GM23338 (cell line): ENCODE data around the gene TTC33. TPM values are rescaled to one million over a fixed set of nuclear protein-coding genes. Genes with fewer than 3 reads are reported as not detected.

Source experiments
- ATAC-seq: fragments of 200-7000 bp; cut with Tn5 transposase; 3 replicates; pipeline ENCODE4 v1.9.1; 2020
- DNase-seq: peaks from one replicate; pipeline ENCODE4 v3.0.0-alpha.2; 2015; ENCODE audit warnings: low spot score
- H2AFZ ChIP-seq: fragments of 200-600 bp; sonication (generic); 2 replicates; pipeline ENCODE4 v1.8.0; 2016; ENCODE audit warnings: antibody characterized with exemption, mild to moderate bottlenecking, moderate library complexity
- H3F3A ChIP-seq: fragments of 200-600 bp; sonication (generic); replicated peaks from 2 replicates; pipeline ENCODE4 v1.8.0; 2017; ENCODE audit warnings: antibody characterized with exemption, mixed run types, low read depth
- H3K27ac ChIP-seq: fragments of 200-600 bp; sonication (generic); 2 replicates; pipeline ENCODE4 v1.6.1; 2016; ENCODE audit warnings: low read depth
- H3K27me3 ChIP-seq: fragments of 200-600 bp; sonication (generic); 2 replicates; pipeline ENCODE4 v1.8.0; 2016; ENCODE audit warnings: mild to moderate bottlenecking, mixed run types, moderate library complexity; ENCODE audit not compliant: insufficient read depth
- H3K36me3 ChIP-seq: fragments of 200-600 bp; sonication (generic); 2 replicates; pipeline ENCODE4 v1.8.0; 2016; ENCODE audit warnings: mild to moderate bottlenecking; ENCODE audit not compliant: insufficient read depth
- H3K4me1 ChIP-seq: fragments of 200-600 bp; sonication (generic); 2 replicates; pipeline ENCODE4 v1.8.0; 2016; ENCODE audit warnings: mild to moderate bottlenecking, moderate library complexity; ENCODE audit not compliant: insufficient read depth
- H3K4me2 ChIP-seq: fragments of 200-600 bp; sonication (generic); 2 replicates; pipeline ENCODE4 v1.7.1; 2017; ENCODE audit warnings: mixed run types
- H3K4me3 ChIP-seq: fragments of 200-600 bp; sonication (generic); 2 replicates; pipeline ENCODE4 v1.6.1; 2016; ENCODE audit warnings: mixed run types
- H3K79me2 ChIP-seq: fragments of 200-600 bp; sonication (generic); replicated peaks from 2 replicates; pipeline ENCODE4 v1.8.0; 2017; ENCODE audit warnings: mild to moderate bottlenecking; ENCODE audit not compliant: insufficient read depth
- H3K9me2 ChIP-seq: fragments of 200-600 bp; sonication (generic); 2 replicates; pipeline ENCODE4 v1.8.0; 2017; ENCODE audit not compliant: insufficient read depth
- H4K20me1 ChIP-seq: fragments of 200-600 bp; sonication (generic); replicated peaks from 2 replicates; pipeline ENCODE4 v1.8.0; 2017; ENCODE audit warnings: mild to moderate bottlenecking; ENCODE audit not compliant: insufficient read depth
- H3K27ac Mint-ChIP-seq: 2 replicates; pipeline ENCODE4 v1.8.0; 2020; ENCODE audit warnings: inconsistent platforms, mild to moderate bottlenecking, moderate library complexity, mixed read lengths
- H3K27me3 Mint-ChIP-seq: 3 replicates; pipeline ENCODE4 v1.8.0; 2022; ENCODE audit warnings: low read depth, mild to moderate bottlenecking, moderate library complexity, mixed read lengths, inconsistent platforms; ENCODE audit not compliant: insufficient read depth, poor library complexity
- H3K36me3 Mint-ChIP-seq: 3 replicates; pipeline ENCODE4 v1.8.0; 2021; ENCODE audit warnings: low read depth, mild to moderate bottlenecking, inconsistent platforms, moderate library complexity, mixed read lengths
- H3K4me1 Mint-ChIP-seq: 3 replicates; pipeline ENCODE4 v1.8.0; 2020; ENCODE audit warnings: mild to moderate bottlenecking, inconsistent platforms, mixed read lengths
- H3K4me3 Mint-ChIP-seq: 3 replicates; pipeline ENCODE4 v1.8.0; 2021; ENCODE audit warnings: moderate library complexity, mild to moderate bottlenecking, inconsistent platforms, mixed read lengths
- H3K9me3 Mint-ChIP-seq: 3 replicates; pipeline ENCODE4 v1.8.0; 2020; ENCODE audit warnings: moderate library complexity, mild to moderate bottlenecking, inconsistent platforms, mixed read lengths
- CREB1 ChIP-seq: fragments of 250-450 bp; sonication (Bioruptor Pico); IDR thresholded peaks from 2 replicates; pipeline ENCODE4 v1.5.0; 2020; ENCODE audit warnings: low read depth, mild to moderate bottlenecking, moderate library complexity
- EZH2 ChIP-seq: fragments of 200-600 bp; sonication (generic); IDR thresholded peaks from one replicate; pipeline ENCODE4 v1.8.0; 2017; ENCODE audit warnings: antibody characterized with exemption, mild to moderate bottlenecking, low read depth; ENCODE audit not compliant: unreplicated experiment
- EZH2phosphoT487 ChIP-seq: fragments of 200-600 bp; sonication (generic); IDR thresholded peaks from one replicate; pipeline ENCODE4 v1.8.1; 2018; ENCODE audit warnings: antibody characterized with exemption; ENCODE audit not compliant: unreplicated experiment
- JUNB ChIP-seq: IDR thresholded peaks from one replicate; pipeline ENCODE4 v1.6.1; 2016; ENCODE audit warnings: antibody characterized with exemption; ENCODE audit not compliant: unreplicated experiment
- NANOG ChIP-seq: IDR thresholded peaks from 2 replicates; pipeline ENCODE4 v1.6.1; 2016; ENCODE audit warnings: antibody characterized with exemption, borderline replicate concordance
- POLR2AphosphoS5 ChIP-seq: IDR thresholded peaks from 2 replicates; pipeline ENCODE4 v1.6.1; 2016; ENCODE audit warnings: antibody characterized with exemption, low read depth
- STAT1 ChIP-seq: IDR thresholded peaks from one replicate; pipeline ENCODE4 v1.6.1; 2016; ENCODE audit warnings: antibody characterized with exemption; ENCODE audit not compliant: unreplicated experiment
- ZNF114 ChIP-seq: fragments of 250-450 bp; sonication (Bioruptor Pico); IDR thresholded peaks from 2 replicates; pipeline ENCODE4 v1.5.0; 2020; ENCODE audit warnings: mild to moderate bottlenecking, moderate library complexity
- ZNF331 ChIP-seq: fragments of 250-450 bp; sonication (Bioruptor Pico); IDR thresholded peaks from 2 replicates; pipeline ENCODE4 v1.5.0; 2020; ENCODE audit warnings: low read depth, mild to moderate bottlenecking, moderate library complexity
- polyA plus RNA-seq: library from polyadenylated mRNA; unstranded; fragments of >200 nt; fragmentation: Nextera tagmentation; extraction: Ambion mirVana; gene quantifications from 2 replicates; pipeline ENCODE4 v1.2.1, GENCODE V29; 2016
- total RNA-seq: library from RNA; depleted of rRNA; stranded (reverse); fragments of >200 nt; shearing (Covaris generic); gene quantifications from 2 replicates; pipeline ENCODE4 v1.2.3, GENCODE V29; 2014
- TF ChIP-seq, protein P1 (sequence below), 2 experiments: fragments of 200-600 bp in 1 of 2; sonication (generic) in 1 of 2; conservative IDR thresholded peaks; 2 replicates each; pipeline versions ENCODE4 v1.5.1 to v1.6.1; 2016 to 2017; ENCODE audit warnings: antibody characterized with exemption in 2 of 2, low read depth in 2 of 2, mild to moderate bottlenecking in 2 of 2, moderate library complexity in 1 of 2
- TF ChIP-seq, protein P2 (sequence below): fragments of 250-450 bp; sonication (Bioruptor Pico); IDR thresholded peaks from 2 replicates; pipeline ENCODE4 v1.5.0; 2020; ENCODE audit warnings: mild to moderate bottlenecking, moderate library complexity
- TF ChIP-seq, protein P3 (sequence below): IDR thresholded peaks from one replicate; pipeline ENCODE4 v1.6.1; 2018; ENCODE audit warnings: antibody characterized with exemption; ENCODE audit not compliant: unreplicated experiment
- TF ChIP-seq, protein P4 (sequence below): IDR thresholded peaks from 2 replicates; pipeline ENCODE4 v1.6.1; 2016; ENCODE audit warnings: antibody characterized with exemption

The TTC33 gene
- total and polyA plus RNA-seq, 2 experiments from 2014 or later = 4.1 to 11.5 TPM

DNA sequence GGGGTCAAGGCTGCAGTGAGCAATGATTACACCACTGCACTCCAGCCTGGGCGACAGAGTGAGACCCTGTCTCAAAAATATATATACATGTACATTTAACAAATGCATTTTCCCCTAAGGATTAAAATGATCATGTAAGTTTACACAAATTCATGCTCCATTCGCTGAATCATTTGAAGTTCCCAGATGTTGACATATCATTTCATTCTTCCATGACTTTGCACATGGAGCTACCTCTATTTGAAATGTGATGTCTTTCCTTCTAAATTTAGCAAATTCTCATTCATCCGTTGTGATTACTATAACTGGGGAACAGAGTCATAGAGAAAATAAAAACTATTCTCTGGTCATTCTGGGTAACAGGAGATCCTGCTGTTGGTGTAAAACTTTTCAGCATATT is 65.5 kb downstream of the TTC33 start:
- no peak for DNase-seq
- H3K4me1 Mint-ChIP-seq = no peaks in the 10 kb centered on the region; the same call in 2 of the 3 replicates
- H3K79me2 ChIP-seq = no peaks in the 10 kb centered on the region

More for the DNA sequence above, 65.5 kb downstream of the TTC33 start:
- Histone ChIP-seq H3K4me3 (no peak overlapping the region), H2AFZ (no peak overlapping the region), H4K20me1 (no peaks in the 10 kb centered on the region), H3K36me3 (no peaks in the 10 kb centered on the region), H3K4me2 (no peak overlapping the region), H3K4me1 (no peaks in the 10 kb centered on the region), H3F3A (no peaks in the 10 kb centered on the region), H3K27me3 (no peaks in the 10 kb centered on the region), H3K27ac (no peak overlapping the region), H3K9me2 (no peaks in the 10 kb centered on the region)
- no peak for ATAC-seq
- H3K36me3 Mint-ChIP-seq = no peaks in the 10 kb centered on the region
- no peaks in the 10 kb centered on the region for H3K9me3 Mint-ChIP-seq
- TF ChIP-seq NANOG (no peak), CREB1 (no peak), JUNB (no peak), ZNF331 (CRISPR knock-in tag) (no peak), EZH2 (no peak), POLR2AphosphoS5 (no peak), ZNF114 (CRISPR knock-in tag) (no peak), EZH2phosphoT487 (no peak), STAT1 (no peak)
- TF ChIP-seq, protein P1, sequence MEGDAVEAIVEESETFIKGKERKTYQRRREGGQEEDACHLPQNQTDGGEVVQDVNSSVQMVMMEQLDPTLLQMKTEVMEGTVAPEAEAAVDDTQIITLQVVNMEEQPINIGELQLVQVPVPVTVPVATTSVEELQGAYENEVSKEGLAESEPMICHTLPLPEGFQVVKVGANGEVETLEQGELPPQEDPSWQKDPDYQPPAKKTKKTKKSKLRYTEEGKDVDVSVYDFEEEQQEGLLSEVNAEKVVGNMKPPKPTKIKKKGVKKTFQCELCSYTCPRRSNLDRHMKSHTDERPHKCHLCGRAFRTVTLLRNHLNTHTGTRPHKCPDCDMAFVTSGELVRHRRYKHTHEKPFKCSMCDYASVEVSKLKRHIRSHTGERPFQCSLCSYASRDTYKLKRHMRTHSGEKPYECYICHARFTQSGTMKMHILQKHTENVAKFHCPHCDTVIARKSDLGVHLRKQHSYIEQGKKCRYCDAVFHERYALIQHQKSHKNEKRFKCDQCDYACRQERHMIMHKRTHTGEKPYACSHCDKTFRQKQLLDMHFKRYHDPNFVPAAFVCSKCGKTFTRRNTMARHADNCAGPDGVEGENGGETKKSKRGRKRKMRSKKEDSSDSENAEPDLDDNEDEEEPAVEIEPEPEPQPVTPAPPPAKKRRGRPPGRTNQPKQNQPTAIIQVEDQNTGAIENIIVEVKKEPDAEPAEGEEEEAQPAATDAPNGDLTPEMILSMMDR (conservative IDR thresholded peaks at IDR 0.05; ENCODE audit: low read depth in 2 of 2) = no peak
- TF ChIP-seq, protein P2, sequence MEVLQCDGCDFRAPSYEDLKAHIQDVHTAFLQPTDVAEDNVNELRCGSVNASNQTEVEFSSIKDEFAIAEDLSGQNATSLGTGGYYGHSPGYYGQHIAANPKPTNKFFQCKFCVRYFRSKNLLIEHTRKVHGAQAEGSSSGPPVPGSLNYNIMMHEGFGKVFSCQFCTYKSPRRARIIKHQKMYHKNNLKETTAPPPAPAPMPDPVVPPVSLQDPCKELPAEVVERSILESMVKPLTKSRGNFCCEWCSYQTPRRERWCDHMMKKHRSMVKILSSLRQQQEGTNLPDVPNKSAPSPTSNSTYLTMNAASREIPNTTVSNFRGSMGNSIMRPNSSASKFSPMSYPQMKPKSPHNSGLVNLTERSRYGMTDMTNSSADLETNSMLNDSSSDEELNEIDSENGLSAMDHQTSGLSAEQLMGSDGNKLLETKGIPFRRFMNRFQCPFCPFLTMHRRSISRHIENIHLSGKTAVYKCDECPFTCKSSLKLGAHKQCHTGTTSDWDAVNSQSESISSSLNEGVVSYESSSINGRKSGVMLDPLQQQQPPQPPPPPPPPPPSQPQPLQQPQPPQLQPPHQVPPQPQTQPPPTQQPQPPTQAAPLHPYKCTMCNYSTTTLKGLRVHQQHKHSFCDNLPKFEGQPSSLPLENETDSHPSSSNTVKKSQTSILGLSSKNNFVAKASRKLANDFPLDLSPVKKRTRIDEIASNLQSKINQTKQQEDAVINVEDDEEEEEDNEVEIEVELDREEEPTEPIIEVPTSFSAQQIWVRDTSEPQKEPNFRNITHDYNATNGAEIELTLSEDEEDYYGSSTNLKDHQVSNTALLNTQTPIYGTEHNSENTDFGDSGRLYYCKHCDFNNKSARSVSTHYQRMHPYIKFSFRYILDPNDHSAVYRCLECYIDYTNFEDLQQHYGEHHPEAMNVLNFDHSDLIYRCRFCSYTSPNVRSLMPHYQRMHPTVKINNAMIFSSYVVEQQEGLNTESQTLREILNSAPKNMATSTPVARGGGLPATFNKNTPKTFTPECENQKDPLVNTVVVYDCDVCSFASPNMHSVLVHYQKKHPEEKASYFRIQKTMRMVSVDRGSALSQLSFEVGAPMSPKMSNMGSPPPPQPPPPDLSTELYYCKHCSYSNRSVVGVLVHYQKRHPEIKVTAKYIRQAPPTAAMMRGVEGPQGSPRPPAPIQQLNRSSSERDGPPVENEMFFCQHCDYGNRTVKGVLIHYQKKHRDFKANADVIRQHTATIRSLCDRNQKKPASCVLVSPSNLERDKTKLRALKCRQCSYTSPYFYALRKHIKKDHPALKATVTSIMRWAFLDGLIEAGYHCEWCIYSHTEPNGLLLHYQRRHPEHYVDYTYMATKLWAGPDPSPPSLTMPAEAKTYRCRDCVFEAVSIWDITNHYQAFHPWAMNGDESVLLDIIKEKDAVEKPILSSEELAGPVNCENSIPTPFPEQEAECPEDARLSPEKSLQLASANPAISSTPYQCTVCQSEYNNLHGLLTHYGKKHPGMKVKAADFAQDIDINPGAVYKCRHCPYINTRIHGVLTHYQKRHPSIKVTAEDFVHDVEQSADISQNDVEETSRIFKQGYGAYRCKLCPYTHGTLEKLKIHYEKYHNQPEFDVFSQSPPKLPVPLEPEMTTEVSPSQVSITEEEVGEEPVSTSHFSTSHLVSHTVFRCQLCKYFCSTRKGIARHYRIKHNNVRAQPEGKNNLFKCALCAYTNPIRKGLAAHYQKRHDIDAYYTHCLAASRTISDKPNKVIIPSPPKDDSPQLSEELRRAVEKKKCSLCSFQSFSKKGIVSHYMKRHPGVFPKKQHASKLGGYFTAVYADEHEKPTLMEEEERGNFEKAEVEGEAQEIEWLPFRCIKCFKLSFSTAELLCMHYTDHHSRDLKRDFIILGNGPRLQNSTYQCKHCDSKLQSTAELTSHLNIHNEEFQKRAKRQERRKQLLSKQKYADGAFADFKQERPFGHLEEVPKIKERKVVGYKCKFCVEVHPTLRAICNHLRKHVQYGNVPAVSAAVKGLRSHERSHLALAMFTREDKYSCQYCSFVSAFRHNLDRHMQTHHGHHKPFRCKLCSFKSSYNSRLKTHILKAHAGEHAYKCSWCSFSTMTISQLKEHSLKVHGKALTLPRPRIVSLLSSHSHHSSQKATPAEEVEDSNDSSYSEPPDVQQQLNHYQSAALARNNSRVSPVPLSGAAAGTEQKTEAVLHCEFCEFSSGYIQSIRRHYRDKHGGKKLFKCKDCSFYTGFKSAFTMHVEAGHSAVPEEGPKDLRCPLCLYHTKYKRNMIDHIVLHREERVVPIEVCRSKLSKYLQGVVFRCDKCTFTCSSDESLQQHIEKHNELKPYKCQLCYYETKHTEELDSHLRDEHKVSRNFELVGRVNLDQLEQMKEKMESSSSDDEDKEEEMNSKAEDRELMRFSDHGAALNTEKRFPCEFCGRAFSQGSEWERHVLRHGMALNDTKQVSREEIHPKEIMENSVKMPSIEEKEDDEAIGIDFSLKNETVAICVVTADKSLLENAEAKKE (CRISPR knock-in tag) = no peak
- TF ChIP-seq, protein P3, sequence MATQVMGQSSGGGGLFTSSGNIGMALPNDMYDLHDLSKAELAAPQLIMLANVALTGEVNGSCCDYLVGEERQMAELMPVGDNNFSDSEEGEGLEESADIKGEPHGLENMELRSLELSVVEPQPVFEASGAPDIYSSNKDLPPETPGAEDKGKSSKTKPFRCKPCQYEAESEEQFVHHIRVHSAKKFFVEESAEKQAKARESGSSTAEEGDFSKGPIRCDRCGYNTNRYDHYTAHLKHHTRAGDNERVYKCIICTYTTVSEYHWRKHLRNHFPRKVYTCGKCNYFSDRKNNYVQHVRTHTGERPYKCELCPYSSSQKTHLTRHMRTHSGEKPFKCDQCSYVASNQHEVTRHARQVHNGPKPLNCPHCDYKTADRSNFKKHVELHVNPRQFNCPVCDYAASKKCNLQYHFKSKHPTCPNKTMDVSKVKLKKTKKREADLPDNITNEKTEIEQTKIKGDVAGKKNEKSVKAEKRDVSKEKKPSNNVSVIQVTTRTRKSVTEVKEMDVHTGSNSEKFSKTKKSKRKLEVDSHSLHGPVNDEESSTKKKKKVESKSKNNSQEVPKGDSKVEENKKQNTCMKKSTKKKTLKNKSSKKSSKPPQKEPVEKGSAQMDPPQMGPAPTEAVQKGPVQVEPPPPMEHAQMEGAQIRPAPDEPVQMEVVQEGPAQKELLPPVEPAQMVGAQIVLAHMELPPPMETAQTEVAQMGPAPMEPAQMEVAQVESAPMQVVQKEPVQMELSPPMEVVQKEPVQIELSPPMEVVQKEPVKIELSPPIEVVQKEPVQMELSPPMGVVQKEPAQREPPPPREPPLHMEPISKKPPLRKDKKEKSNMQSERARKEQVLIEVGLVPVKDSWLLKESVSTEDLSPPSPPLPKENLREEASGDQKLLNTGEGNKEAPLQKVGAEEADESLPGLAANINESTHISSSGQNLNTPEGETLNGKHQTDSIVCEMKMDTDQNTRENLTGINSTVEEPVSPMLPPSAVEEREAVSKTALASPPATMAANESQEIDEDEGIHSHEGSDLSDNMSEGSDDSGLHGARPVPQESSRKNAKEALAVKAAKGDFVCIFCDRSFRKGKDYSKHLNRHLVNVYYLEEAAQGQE = no peak
- TF ChIP-seq, protein P4, sequence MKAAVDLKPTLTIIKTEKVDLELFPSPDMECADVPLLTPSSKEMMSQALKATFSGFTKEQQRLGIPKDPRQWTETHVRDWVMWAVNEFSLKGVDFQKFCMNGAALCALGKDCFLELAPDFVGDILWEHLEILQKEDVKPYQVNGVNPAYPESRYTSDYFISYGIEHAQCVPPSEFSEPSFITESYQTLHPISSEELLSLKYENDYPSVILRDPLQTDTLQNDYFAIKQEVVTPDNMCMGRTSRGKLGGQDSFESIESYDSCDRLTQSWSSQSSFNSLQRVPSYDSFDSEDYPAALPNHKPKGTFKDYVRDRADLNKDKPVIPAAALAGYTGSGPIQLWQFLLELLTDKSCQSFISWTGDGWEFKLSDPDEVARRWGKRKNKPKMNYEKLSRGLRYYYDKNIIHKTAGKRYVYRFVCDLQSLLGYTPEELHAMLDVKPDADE = no peak
- no peak overlapping the region for H3K27ac Mint-ChIP-seq
- no peak overlapping the region for H3K4me3 Mint-ChIP-seq
- H3K27me3 Mint-ChIP-seq = peaks cover 5% of the 10 kb centered on the region
